ENCODE results near the gene ZNF784.

Gene ZNF784

GRCh38 chr19:55620410-55621204, 3.8 kb downstream of the ZNF784 start:
- DNase-seq (ENCODE audit: low read depth), result no peak

GRCh38 chr19:55619286-55619685, 5.1 kb downstream of the ZNF784 start:
- DNase-seq (ENCODE audit: low read depth), result no peak

DNA sequence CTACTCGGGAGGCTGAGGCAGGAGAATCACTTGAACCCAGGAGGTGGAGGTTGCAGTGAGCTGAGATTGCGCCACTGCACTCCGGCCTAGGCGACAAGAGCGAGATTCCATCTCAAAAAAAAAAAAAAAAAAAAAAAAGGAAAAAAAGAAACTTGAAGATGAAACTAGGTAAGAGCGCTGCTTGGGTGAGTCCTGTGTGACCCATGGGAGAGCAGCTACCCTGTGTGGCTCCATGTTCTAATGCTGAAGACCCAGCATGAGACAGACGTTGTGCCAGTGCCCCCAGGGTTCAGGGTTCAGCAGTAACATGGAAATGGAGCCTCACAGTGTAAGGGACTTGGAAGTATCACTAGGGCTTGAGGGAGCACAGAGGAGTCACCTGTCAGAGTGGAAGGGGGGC, 5.9 kb downstream of the ZNF784 start:
- DNase-seq (ENCODE audit: low read depth), result no peak

GRCh38 chr19:55617426-55617825, 6.9 kb downstream of the ZNF784 start:
- no peak for DNase-seq (ENCODE audit: low read depth)

DNA sequence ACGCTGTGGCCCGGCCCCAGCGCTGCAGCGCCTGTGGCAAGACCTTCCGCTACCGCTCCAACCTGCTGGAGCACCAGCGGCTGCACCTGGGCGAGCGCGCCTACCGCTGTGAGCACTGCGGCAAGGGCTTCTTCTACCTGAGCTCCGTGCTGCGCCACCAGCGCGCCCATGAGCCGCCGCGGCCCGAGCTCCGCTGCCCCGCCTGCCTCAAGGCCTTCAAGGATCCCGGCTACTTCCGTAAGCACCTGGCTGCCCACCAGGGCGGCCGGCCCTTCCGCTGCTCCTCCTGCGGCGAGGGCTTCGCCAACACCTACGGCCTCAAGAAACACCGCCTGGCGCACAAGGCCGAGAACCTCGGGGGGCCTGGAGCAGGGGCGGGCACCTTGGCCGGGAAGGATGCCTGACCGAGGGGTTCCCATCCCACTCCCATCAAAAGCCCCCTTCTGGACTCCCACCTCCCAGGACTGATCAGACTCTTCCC, 7.9 kb downstream of the ZNF784 start:
- no peak for DNase-seq (ENCODE audit: low read depth)

DNA sequence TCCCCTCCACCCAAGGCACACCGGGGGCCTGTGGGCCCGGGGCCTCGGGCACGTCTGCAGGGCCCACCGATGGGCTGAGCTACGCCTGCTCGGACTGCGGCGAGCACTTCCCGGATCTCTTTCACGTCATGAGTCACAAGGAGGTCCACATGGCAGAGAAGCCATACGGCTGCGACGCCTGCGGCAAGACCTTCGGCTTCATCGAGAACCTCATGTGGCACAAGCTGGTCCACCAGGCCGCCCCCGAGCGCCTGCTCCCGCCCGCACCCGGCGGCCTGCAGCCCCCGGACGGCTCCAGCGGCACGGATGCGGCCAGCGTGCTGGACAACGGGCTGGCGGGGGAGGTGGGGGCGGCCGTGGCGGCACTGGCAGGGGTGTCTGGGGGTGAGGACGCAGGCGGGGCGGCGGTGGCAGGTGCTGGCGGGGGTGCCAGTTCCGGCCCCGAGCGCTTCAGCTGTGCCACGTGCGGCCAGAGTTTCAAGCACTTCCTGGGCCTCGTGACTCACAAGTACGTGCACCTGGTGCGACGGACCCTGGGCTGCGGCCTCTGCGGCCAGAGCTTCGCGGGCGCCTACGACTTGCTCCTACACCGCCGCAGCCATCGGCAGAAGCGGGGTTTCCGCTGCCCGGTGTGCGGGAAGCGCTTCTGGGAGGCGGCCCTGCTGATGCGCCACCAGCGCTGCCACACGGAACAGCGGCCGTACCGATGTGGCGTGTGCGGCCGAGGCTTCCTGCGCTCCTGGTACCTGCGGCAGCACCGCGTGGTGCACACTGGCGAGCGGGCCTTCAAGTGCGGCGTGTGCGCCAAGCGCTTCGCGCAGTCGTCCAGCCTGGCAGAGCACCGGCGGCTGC, 8.6 kb downstream of the ZNF784 start:
- no peak for DNase-seq (ENCODE audit: low read depth)

- no peak for DNase-seq (ENCODE audit: low read depth)
Observed at GRCh38 chr19:55614711-55615542, 9.4 kb downstream of the ZNF784 start.

DNA sequence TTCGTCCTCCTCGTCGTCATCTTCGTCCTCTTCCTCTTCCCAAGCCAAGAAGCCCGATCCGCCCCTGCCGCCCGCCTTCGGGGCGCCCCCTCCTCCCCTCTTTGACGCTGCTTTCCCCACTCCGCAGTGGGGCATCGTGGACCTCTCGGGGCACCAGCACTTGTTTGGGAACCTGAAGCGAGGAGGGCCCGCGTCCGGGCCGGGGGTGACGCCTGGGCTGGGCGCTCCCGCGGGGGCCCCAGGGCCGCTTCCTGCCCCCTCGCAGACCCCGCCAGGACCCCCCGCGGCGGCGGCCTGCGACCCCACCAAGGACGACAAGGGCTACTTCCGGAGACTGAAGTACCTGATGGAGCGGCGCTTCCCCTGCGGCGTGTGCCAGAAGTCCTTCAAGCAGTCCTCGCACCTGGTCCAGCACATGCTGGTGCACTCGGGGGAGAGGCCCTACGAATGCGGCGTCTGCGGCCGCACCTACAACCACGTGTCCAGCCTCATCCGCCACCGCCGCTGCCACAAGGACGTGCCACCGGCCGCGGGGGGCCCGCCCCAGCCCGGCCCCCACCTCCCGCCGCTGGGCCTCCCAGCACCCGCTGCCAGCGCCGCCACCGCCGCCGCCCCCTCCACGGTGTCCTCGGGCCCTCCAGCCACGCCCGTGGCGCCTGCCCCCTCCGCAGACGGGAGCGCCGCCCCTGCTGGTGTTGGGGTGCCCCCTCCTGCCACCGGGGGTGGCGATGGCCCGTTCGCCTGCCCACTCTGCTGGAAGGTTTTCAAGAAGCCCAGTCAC, 10.2 kb downstream of the ZNF784 start:
- no peak for DNase-seq (ENCODE audit: low read depth)

- DNase-seq (ENCODE audit: low read depth), result no peak
Observed at GRCh38 chr19:55613396-55613795, 11.0 kb downstream of the ZNF784 start.

GRCh38 chr19:55611983-55612645, 12.3 kb downstream of the ZNF784 start:
- DNase-seq (ENCODE audit: low read depth), result no peak

GRCh38 chr19:55611300-55611982, 12.9 kb downstream of the ZNF784 start:
- no peak for DNase-seq (ENCODE audit: low read depth)

DNA sequence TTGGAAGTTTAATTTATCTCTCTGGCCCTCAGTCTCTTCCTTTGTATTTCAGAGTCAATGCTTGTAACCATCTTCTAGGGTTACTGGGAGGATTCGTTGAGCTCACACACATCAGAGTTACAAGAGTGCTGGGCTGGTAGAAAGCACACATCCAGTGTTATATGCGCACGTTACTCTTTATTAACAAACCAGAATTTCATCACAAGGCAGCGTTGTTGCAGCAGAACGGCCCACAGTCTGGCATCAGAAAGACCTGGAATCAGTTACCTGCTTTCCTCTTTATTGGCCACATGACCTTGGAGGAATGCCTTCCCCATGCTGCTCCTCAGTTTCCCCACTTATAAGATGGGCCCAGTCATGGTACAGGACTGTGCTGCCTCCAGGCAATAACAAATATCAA, 15.0 kb downstream of the ZNF784 start:
- DNase-seq (ENCODE audit: low read depth), result no peak

DNA sequence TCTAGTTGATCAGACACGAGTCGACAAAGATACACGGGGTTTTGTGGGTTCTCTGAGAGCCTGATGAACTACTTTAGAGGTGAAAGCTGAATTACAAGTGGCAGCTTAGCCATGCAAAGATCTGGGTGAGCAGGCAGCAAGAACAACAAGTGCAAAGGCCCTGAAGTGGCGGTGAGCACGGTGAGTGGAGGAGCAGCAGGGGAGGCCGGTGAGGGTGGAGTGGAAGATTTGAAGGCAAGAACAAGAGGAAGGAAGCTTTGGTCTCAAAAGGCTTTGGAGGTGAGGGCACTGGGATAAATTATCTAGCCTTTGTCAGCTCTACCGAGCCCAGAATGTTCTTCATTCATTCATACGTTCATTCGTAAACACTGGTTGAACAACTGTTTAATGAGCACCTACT, 17.5 kb downstream of the ZNF784 start:
- no peak for DNase-seq (ENCODE audit: low read depth)

GRCh38 chr19:55606471-55606787, 17.9 kb downstream of the ZNF784 start:
- no peak for DNase-seq (ENCODE audit: low read depth)

- DNase-seq (ENCODE audit: low read depth), result peak; percentile 58
Observed at GRCh38 chr19:55605637-55606470, 18.5 kb downstream of the ZNF784 start, which contains the start of gene ZNF865. TSS of gene ZNF865 (plus strand) at chr19:55605647. CDS start at chr19:55613619, 7,972 bp downstream.

DNA sequence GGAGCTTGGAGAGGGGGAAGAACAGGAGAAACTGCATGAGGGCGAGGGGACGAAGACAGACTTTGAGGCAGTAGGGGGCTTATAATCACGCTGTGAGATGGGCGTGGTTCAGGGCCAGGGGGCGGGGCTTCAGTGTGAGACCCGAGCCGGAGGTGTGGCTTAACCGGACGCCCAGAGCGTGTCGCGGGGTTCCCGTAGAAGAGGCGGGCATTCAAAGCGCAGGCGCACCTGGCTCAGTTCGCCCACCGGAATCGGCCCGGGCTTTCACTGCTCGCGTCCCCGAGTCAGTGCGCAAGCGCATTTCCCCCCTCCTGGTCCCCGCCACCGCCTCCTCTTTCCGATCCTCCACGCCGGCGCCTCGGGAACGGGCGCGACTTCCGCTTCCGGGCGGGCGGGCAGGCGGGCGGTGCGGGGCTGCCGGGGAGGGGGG, 19.1 kb downstream of the ZNF784 start:
- DNase-seq (ENCODE audit: low read depth), result peak; percentile 96

DNA sequence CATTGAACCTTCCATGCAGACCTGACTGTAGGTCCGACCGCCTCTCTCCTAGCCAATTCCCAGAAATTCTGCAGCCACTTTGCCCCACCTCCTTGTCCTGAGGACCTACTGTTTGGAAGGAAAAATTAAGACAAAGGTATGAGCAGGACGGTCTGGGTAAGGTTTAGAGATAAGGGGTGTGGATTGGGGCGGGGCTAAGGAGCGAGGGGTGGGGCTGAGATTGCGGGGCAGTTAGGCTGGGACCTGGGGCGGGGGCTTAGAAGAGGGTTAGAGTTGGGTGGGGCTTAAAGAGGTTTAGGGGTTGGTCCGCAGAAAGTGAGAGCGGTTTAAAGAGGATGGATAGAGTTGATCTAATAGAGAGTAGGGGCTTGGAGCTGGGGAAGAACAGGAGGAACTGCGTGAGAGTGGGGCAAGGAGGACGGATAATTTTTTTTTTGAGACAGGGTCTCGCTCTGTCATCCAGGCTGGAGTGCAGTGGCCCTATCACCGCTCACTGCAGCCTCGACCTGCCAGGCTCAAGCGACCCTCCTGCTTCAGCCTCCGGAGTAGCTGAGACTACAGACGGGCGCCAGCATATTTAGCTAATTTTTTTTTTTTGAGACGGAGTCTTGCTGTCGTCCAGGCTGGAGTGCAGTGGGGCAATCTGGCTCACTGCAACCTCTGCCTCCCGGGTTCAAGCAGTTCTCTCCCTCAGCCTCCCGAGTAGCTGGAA, 20.6 kb downstream of the ZNF784 start:
- DNase-seq (ENCODE audit: low read depth), result no peak

GRCh38 chr19:55603115-55603514, 21.3 kb downstream of the ZNF784 start:
- no peak for DNase-seq (ENCODE audit: low read depth)
